ENCODE measurements around the gene ZBTB7C. TPM values are rescaled to one million over a fixed set of nuclear protein-coding genes. Genes with fewer than 3 reads are reported as not detected.

ZBTB7C gene
- total RNA-seq, 1 experiment from 2014 or later = 0.32 TPM

GRCh38 chr18:48124857-48125626 is 284.1 kb downstream of the ZBTB7C start:
- DNase-seq (ENCODE audit: low spot score) = no peak
- BruUV-seq (replicated peaks) = no TSS peak
- Histone ChIP-seq H3K4me3 (ENCODE audit: low read depth, low read length, poor library complexity, severe bottlenecking) (no peak overlapping the region), H3K27me3 (replicated peaks; ENCODE audit: insufficient read depth, low read depth, low read length, poor library complexity) (peaks cover 11% of the 10 kb centered on the region), H3K9me3 (ENCODE audit: low read depth, low read length, poor library complexity, severe bottlenecking) (no peaks in the 10 kb centered on the region), H3K4me1 (ENCODE audit: insufficient read depth, low read length, poor library complexity, severe bottlenecking) (no peaks in the 10 kb centered on the region), H3K36me3 (ENCODE audit: insufficient read depth, low read length, poor library complexity, severe bottlenecking) (no peaks in the 10 kb centered on the region), H3K27ac (ENCODE audit: low read depth, low read length, poor library complexity, severe bottlenecking) (no peak overlapping the region)
- TF ChIP-seq EZH2 (IDR thresholded peaks at IDR 0.05; ENCODE audit: borderline replicate concordance, low read depth, low read length, poor library complexity, severe bottlenecking) (no peak), CTCF (conservative IDR thresholded peaks at IDR 0.05; ENCODE audit: low read depth, low read length) (no peak)
- POLR2A ChIA-PET (ENCODE audit: low non-redundant PET) = no interaction called here
- CTCF ChIA-PET = no interaction called here
- intact Hi-C loops (cut with micrococcal nuclease; ENCODE audit: unreplicated experiment) = no loop called here

DNA sequence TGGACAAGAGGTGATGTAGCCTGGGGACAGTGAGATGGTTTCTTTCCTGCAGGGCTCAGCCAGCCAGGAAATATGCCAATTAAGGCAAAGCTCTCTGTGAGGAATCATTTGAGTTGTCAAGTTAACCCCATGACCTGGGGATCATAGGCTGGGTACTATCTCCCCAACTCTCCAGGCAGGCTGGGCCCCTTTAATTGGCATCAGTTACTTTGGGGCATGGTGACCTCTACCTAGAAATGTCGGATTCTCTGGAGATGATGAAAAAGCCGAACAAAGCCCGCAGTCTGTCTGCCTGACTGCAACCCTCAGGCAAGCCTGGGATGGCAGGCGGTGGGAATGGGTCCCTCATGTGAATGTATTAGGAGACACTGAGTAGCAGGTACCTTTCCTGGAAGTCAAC is 285.2 kb downstream of the ZBTB7C start:
- intact Hi-C loops (cut with micrococcal nuclease; ENCODE audit: unreplicated experiment) = no loop called here
- Histone ChIP-seq H3K27ac (ENCODE audit: low read depth, low read length, poor library complexity, severe bottlenecking) (no peak overlapping the region), H3K27me3 (replicated peaks; ENCODE audit: insufficient read depth, low read depth, low read length, poor library complexity) (peaks cover 13% of the 10 kb centered on the region), H3K4me3 (ENCODE audit: low read depth, low read length, poor library complexity, severe bottlenecking) (no peak overlapping the region), H3K36me3 (ENCODE audit: insufficient read depth, low read length, poor library complexity, severe bottlenecking) (no peaks in the 10 kb centered on the region), H3K9me3 (ENCODE audit: low read depth, low read length, poor library complexity, severe bottlenecking) (no peaks in the 10 kb centered on the region), H3K4me1 (ENCODE audit: insufficient read depth, low read length, poor library complexity, severe bottlenecking) (no peaks in the 10 kb centered on the region)
- no TSS peak for BruUV-seq (replicated peaks)
- TF ChIP-seq EZH2 (IDR thresholded peaks at IDR 0.05; ENCODE audit: borderline replicate concordance, low read depth, low read length, poor library complexity, severe bottlenecking) (no peak), CTCF (conservative IDR thresholded peaks at IDR 0.05; ENCODE audit: low read depth, low read length) (no peak)
- ChIA-PET POLR2A (ENCODE audit: low non-redundant PET) (no interaction called here), CTCF (no interaction called here)
- no peak for DNase-seq (ENCODE audit: low spot score)

DNA sequence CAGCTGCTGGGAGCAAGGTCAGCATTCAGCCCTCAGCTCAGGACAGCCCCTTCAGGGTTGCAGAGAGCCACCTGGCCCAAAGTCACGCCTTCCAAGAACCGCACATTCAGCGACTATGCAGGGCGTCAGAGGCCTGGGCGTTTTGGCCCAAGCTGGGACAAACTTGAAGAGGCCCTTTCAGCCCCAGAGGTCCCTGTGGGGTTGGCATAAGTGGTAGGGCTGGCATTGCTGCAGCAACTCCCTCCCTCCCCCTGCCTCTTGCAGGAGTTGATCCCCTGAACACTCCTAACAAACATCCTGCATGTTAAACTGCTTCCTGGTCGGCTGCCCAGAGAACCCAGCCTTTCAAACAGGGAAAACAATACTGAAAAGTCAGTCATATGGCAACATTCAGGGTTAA is 285.9 kb downstream of the ZBTB7C start:
- peaks cover 13% of the 10 kb centered on the region for H3K27me3 ChIP-seq (replicated peaks; ENCODE audit: insufficient read depth, low read depth, low read length, poor library complexity)
- CTCF ChIA-PET = no interaction called here
- BruUV-seq (replicated peaks) = no TSS peak
- H3K36me3 ChIP-seq (ENCODE audit: insufficient read depth, low read length, poor library complexity, severe bottlenecking) = no peaks in the 10 kb centered on the region
- H3K4me1 ChIP-seq (ENCODE audit: insufficient read depth, low read length, poor library complexity, severe bottlenecking) = no peaks in the 10 kb centered on the region
- H3K9me3 ChIP-seq (ENCODE audit: low read depth, low read length, poor library complexity, severe bottlenecking) = no peaks in the 10 kb centered on the region
- no peak overlapping the region for H3K27ac ChIP-seq (ENCODE audit: low read depth, low read length, poor library complexity, severe bottlenecking)
- intact Hi-C loops (cut with micrococcal nuclease; ENCODE audit: unreplicated experiment) = no loop called here
- POLR2A ChIA-PET (ENCODE audit: low non-redundant PET) = no interaction called here
- DNase-seq (ENCODE audit: low spot score) = no peak
- H3K4me3 ChIP-seq (ENCODE audit: low read depth, low read length, poor library complexity, severe bottlenecking) = no peak overlapping the region
- TF ChIP-seq EZH2 (IDR thresholded peaks at IDR 0.05; ENCODE audit: borderline replicate concordance, low read depth, low read length, poor library complexity, severe bottlenecking) (no peak), CTCF (conservative IDR thresholded peaks at IDR 0.05; ENCODE audit: low read depth, low read length) (no peak)
